ENCODE results near the gene C12orf56.
A peak's percentile ranks its signal among the peaks of the same experiment; 100 is the strongest.
"Not testable (repeated sequence)": the region's sequence is repeated elsewhere in the genome, so short reads cannot be mapped to it uniquely, and the experiment has no call there.

The C12orf56 gene

GRCh38 chr12:64385468-64385867 lies 5.1 kb downstream of the C12orf56 start:
- DNase-seq (ENCODE audit: low spot score) = no peak

- no peak for DNase-seq (ENCODE audit: low spot score)
Measured at GRCh38 chr12:64385019-64385418, 5.5 kb downstream of the C12orf56 start.

GRCh38 chr12:64383675-64384074 lies 6.9 kb downstream of the C12orf56 start:
- DNase-seq (ENCODE audit: low spot score) = no peak

GRCh38 chr12:64362721-64363305 lies 27.7 kb downstream of the C12orf56 start:
- no peak for DNase-seq (ENCODE audit: low spot score)

- not testable (repeated sequence) for DNase-seq (ENCODE audit: low spot score)
Measured at GRCh38 chr12:64361173-64361572, 29.4 kb downstream of the C12orf56 start.

GRCh38 chr12:64356209-64356608 lies 34.3 kb downstream of the C12orf56 start:
- not testable (repeated sequence) for DNase-seq (ENCODE audit: low spot score)

GRCh38 chr12:64352181-64352580 lies 38.4 kb downstream of the C12orf56 start:
- no peak for DNase-seq (ENCODE audit: low spot score)

GRCh38 chr12:64351265-64351664 lies 39.3 kb downstream of the C12orf56 start:
- no peak for DNase-seq (ENCODE audit: low spot score)

- no peak for DNase-seq (ENCODE audit: low spot score)
Measured at GRCh38 chr12:64347630-64348029, 42.9 kb downstream of the C12orf56 start.

GRCh38 chr12:64344631-64345030 lies 45.9 kb downstream of the C12orf56 start:
- DNase-seq (ENCODE audit: low spot score) = not testable (repeated sequence)

- not testable (repeated sequence) for DNase-seq (ENCODE audit: low spot score)
Measured at GRCh38 chr12:64340546-64340945, 50.0 kb downstream of the C12orf56 start.

- no peak for DNase-seq (ENCODE audit: low spot score)
Measured at GRCh38 chr12:64335886-64336466, 54.6 kb downstream of the C12orf56 start.

GRCh38 chr12:64332938-64333337 lies 57.6 kb downstream of the C12orf56 start:
- no peak for DNase-seq (ENCODE audit: low spot score)

- no peak for DNase-seq (ENCODE audit: low spot score)
Measured at GRCh38 chr12:64332296-64332695, 58.3 kb downstream of the C12orf56 start.

GRCh38 chr12:64329031-64329710 lies 61.4 kb downstream of the C12orf56 start:
- not testable (repeated sequence) for DNase-seq (ENCODE audit: low spot score)

- no peak for DNase-seq (ENCODE audit: low spot score)
Measured at GRCh38 chr12:64325055-64325454, 65.5 kb downstream of the C12orf56 start.

GRCh38 chr12:64323476-64324225 lies 66.9 kb downstream of the C12orf56 start:
- DNase-seq (ENCODE audit: low spot score) = no peak

- no peak for DNase-seq (ENCODE audit: low spot score)
Measured at GRCh38 chr12:64323006-64323405, 67.6 kb downstream of the C12orf56 start.

GRCh38 chr12:64320611-64321010 lies 69.9 kb downstream of the C12orf56 start:
- DNase-seq (ENCODE audit: low spot score) = no peak

GRCh38 chr12:64319540-64320225 lies 70.9 kb downstream of the C12orf56 start:
- not testable (repeated sequence) for DNase-seq (ENCODE audit: low spot score)

- DNase-seq (ENCODE audit: low spot score) = peak; percentile 25
Measured at GRCh38 chr12:64318605-64319004, 72.0 kb downstream of the C12orf56 start.

GRCh38 chr12:64311877-64312276 lies 78.7 kb downstream of the C12orf56 start:
- DNase-seq (ENCODE audit: low spot score) = no peak
